ENCODE data around the gene FHOD3. TPM values are rescaled to one million over a fixed set of nuclear protein-coding genes. Genes with fewer than 3 reads are reported as not detected.

The FHOD3 gene
- total and polyA plus RNA-seq, 2 of the 4 experiments (the other 2 are of a cell fraction): 14.6 to 16.0 TPM

DNA sequence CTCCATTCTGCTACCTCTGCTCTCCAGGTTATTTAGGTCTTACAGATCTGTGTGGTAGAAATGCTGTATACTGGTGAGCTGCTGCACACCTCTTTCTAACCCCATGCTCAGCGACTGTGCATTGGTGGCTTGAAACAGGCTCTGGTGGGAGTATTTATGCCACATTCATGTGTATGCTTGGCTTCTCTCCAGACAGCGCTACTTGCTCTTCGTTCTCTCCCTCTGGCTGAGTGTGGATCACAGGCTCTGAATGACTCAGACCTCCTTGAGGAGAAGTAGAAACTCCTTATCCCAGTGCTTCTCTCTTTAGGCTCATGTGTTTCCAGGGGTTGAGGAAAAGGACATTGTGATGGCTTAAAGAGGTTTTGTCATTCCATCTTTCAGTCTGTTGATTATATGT lies 54.9 kb downstream of the FHOD3 start:
- BruUV-seq (replicated peaks): no TSS peak
- Histone ChIP-seq H3K36me3 (ENCODE audit: control insufficient read depth, insufficient read depth, low read length) (no peaks in the 10 kb centered on the region; the same call in 1 of the 2 replicates), H3K4me1 (ENCODE audit: control insufficient read depth, insufficient read depth, low read length) (peaks cover 13% of the 10 kb centered on the region), H3K9me1 (ENCODE audit: insufficient read depth, low read length) (peaks cover 10% of the 10 kb centered on the region; the same call in 1 of the 2 replicates), H3K4me3 (ENCODE audit: insufficient read depth, low read depth, low read length) (no peak overlapping the region), H3K18ac (ENCODE audit: low read depth, low read length) (no peak overlapping the region), H3K56ac (ENCODE audit: extremely low read depth, insufficient read depth, low read length) (no peak overlapping the region), H3K4ac (ENCODE audit: low read depth, low read length) (no peak overlapping the region), H2AK5ac (ENCODE audit: low read depth, low read length) (no peak overlapping the region), H2BK20ac (ENCODE audit: low read depth, low read length) (no peak overlapping the region), H3K9ac (ENCODE audit: low read depth, low read length) (no peak overlapping the region), H3K27ac (ENCODE audit: insufficient read depth, low read length) (no peak overlapping the region), H4K5ac (ENCODE audit: low read depth, low read length) (no peak overlapping the region), H2BK15ac (ENCODE audit: low read depth, low read length) (no peak overlapping the region), H3K9me3 (ENCODE audit: control insufficient read depth, insufficient read depth, low read length) (no peaks in the 10 kb centered on the region), H3K23ac (ENCODE audit: low read depth, low read length) (no peak overlapping the region), H2BK5ac (ENCODE audit: low read depth, low read length, poor library complexity, severe bottlenecking) (no peak overlapping the region), H3K14ac (replicated peaks; ENCODE audit: low read depth, low read length) (0 out of 2 replicates have a peak overlapping the region, but pooled peaks have one; percentile 8), H2AFZ (replicated peaks; ENCODE audit: low read length, poor library complexity) (peak overlapping the region; percentile 9), H2BK120ac (ENCODE audit: low read depth, low read length) (no peak overlapping the region), H4K20me1 (ENCODE audit: insufficient read depth, low read length) (no peaks in the 10 kb centered on the region), H3K27me3 (ENCODE audit: control insufficient read depth, insufficient read depth, low read length) (no peaks in the 10 kb centered on the region), H2AK9ac (replicated peaks; ENCODE audit: low read depth, low read length, poor library complexity) (no peak overlapping the region), H3K79me1 (ENCODE audit: low read depth in 1 of 2, low read length in 2 of 2) (peaks cover 9 to 43% of the 10 kb centered on the region in 2 experiments; a peak in 3 of 4 replicates), H4K8ac (ENCODE audit: low read depth in 2 of 2, low read length in 2 of 2) (no peak overlapping the region), H3K4me2 (ENCODE audit: low read depth, low read length) (peak overlapping the region; percentile 26; the same call in 1 of the 2 replicates), H4K91ac (ENCODE audit: insufficient read depth, low read depth, low read length) (no peak overlapping the region)
- ChIA-PET CTCF (no interaction called here), POLR2A (ENCODE audit: unreplicated experiment) (no interaction called here)
- intact Hi-C loops (cut with micrococcal nuclease) (no loop called here), in situ Hi-C loops (cut with MboI; ENCODE audit: low sequenced_read_pairs) (no loop called here), dilution Hi-C loops (cut with HindIII; ENCODE audit: low sequenced_read_pairs, unreplicated experiment) (no loop called here)
- DNase-seq (peak; percentile 95), ATAC-seq (ENCODE audit: low read depth) (peak; percentile 90)
- TF ChIP-seq, protein P1, sequence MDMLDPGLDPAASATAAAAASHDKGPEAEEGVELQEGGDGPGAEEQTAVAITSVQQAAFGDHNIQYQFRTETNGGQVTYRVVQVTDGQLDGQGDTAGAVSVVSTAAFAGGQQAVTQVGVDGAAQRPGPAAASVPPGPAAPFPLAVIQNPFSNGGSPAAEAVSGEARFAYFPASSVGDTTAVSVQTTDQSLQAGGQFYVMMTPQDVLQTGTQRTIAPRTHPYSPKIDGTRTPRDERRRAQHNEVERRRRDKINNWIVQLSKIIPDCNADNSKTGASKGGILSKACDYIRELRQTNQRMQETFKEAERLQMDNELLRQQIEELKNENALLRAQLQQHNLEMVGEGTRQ (IDR thresholded peaks at IDR 0.05; ENCODE audit: low read depth, low read length): no peak
- no peak for TF ChIP-seq RCOR1 (IDR thresholded peaks at IDR 0.05; ENCODE audit: insufficient replicate concordance, low read length)
- TF ChIP-seq MXI1 (IDR thresholded peaks at IDR 0.05; ENCODE audit: borderline replicate concordance, low read depth, low read length): peak; percentile 40; the same call in 1 of the 2 replicates
- no peak for TF ChIP-seq RAD21 (IDR thresholded peaks at IDR 0.05; ENCODE audit: low read length)
- TF ChIP-seq FOS (IDR thresholded peaks at IDR 0.05; ENCODE audit: low read depth, low read length): peak; percentile 31; the same call in 1 of the 2 replicates
- no peak for TF ChIP-seq CHD1 (IDR thresholded peaks at IDR 0.05; ENCODE audit: low read depth, low read length)
- no peak for TF ChIP-seq CEBPB (IDR thresholded peaks at IDR 0.05; ENCODE audit: low read depth, low read length)
- TF ChIP-seq, protein P2, sequence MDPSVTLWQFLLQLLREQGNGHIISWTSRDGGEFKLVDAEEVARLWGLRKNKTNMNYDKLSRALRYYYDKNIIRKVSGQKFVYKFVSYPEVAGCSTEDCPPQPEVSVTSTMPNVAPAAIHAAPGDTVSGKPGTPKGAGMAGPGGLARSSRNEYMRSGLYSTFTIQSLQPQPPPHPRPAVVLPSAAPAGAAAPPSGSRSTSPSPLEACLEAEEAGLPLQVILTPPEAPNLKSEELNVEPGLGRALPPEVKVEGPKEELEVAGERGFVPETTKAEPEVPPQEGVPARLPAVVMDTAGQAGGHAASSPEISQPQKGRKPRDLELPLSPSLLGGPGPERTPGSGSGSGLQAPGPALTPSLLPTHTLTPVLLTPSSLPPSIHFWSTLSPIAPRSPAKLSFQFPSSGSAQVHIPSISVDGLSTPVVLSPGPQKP (IDR thresholded peaks at IDR 0.05; ENCODE audit: borderline replicate concordance, low read depth, low read length): no peak
- no CpG with 5 or more reads among the region's 3 CpGs for WGBS, 2 experiments (ENCODE audit: extremely low coverage in 2 of 2, insufficient read length in 1 of 2)

Measured in IMR-90 (cell line).